Left renal pelvis (tissue), 4 donors: ENCODE results near the gene PCDHB5. TPM values are rescaled to one million over a fixed set of nuclear protein-coding genes. Genes with fewer than 3 reads are reported as not detected.

Source experiments
- polyA plus RNA-seq, 4 donors: library from polyadenylated mRNA; unstranded; fragments of 120-200 nt; gene quantifications; one replicate each; pipeline ENCODE4 v1.2.1, GENCODE V29; 2013; ENCODE audit not compliant: insufficient read length in 4 of 4

Gene PCDHB5
- polyA plus RNA-seq, 4 donors: 5.6 to 10.5 (median 8.0) TPM

Other genes with a start within 250 kb of the PCDHB5 start
- gene PCDHAC1, start 208.9 kb upstream of the PCDHB5 start, polyA plus RNA-seq: under 1 TPM; 0.09 to 0.52 (median 0.11) TPM
- 1 to 10 TPM in 2 of 4 donors, under 1 TPM in 2; 0.62 to 1.6 (median 1.0) TPM for gene PCDHAC2, start 168.7 kb upstream of the PCDHB5 start, polyA plus RNA-seq
- under 1 TPM; 0.04 to 0.15 (median 0.10) TPM for gene PCDHB1, start 83.8 kb upstream of the PCDHB5 start, polyA plus RNA-seq
- 1 to 10 TPM; 3.5 to 7.9 (median 6.0) TPM for gene PCDHB2, start 40.6 kb upstream of the PCDHB5 start, polyA plus RNA-seq
- gene PCDHB3, start 34.7 kb upstream of the PCDHB5 start, polyA plus RNA-seq: 1 to 10 TPM; 3.0 to 4.9 (median 3.5) TPM
- 1 to 10 TPM; 1.3 to 5.8 (median 2.2) TPM for gene PCDHB4, start 13.4 kb upstream of the PCDHB5 start, polyA plus RNA-seq
- gene PCDHB6, start 14.9 kb downstream of the PCDHB5 start, polyA plus RNA-seq: 1 to 10 TPM; 2.5 to 4.5 (median 3.4) TPM
- 1 to 10 TPM; 4.0 to 7.9 (median 5.6) TPM for gene PCDHB7, start 37.4 kb downstream of the PCDHB5 start, polyA plus RNA-seq
- gene PCDHB8, start 42.6 kb downstream of the PCDHB5 start, polyA plus RNA-seq: 1 to 10 TPM; 1.2 to 3.5 (median 2.7) TPM
- gene PCDHB16, start 47.2 kb downstream of the PCDHB5 start, polyA plus RNA-seq: 1 to 10 TPM; 4.9 to 8.4 (median 5.7) TPM
- 1 to 10 TPM; 3.7 to 5.1 (median 4.5) TPM for gene PCDHB9, start 52.0 kb downstream of the PCDHB5 start, polyA plus RNA-seq
- gene PCDHB10, start 57.1 kb downstream of the PCDHB5 start, polyA plus RNA-seq: 10 to 100 TPM in 2 of 4 donors, 1 to 10 TPM in 2; 5.4 to 11.3 (median 8.3) TPM
- gene PCDHB11, start 64.4 kb downstream of the PCDHB5 start, polyA plus RNA-seq: 1 to 10 TPM; 4.9 to 7.0 (median 6.5) TPM
- 1 to 10 TPM; 4.9 to 8.6 (median 5.5) TPM for gene PCDHB12, start 73.5 kb downstream of the PCDHB5 start, polyA plus RNA-seq
- 1 to 10 TPM; 5.5 to 8.1 (median 5.9) TPM for gene PCDHB13, start 78.7 kb downstream of the PCDHB5 start, polyA plus RNA-seq
- 10 to 100 TPM in 3 of 4 donors, 1 to 10 TPM in 1; 9.9 to 13.5 (median 10.6) TPM for gene PCDHB14, start 88.1 kb downstream of the PCDHB5 start, polyA plus RNA-seq
- gene PCDHB15, start 110.2 kb downstream of the PCDHB5 start, polyA plus RNA-seq: 10 to 100 TPM; 14.7 to 17.6 (median 16.6) TPM
- gene SLC25A2, start 168.8 kb downstream of the PCDHB5 start, polyA plus RNA-seq: under 1 TPM in 1 of 4 donors, not detected in 3; 0.17 TPM
- gene TAF7, start 185.6 kb downstream of the PCDHB5 start, polyA plus RNA-seq: 100 to 1,000 TPM; 142 to 184 (median 157) TPM
- 1 to 10 TPM in 1 of 4 donors, under 1 TPM in 3; 0.47 to 1.1 (median 0.84) TPM for gene PCDHGA1, start 195.3 kb downstream of the PCDHB5 start, polyA plus RNA-seq
- 10 to 100 TPM in 1 of 4 donors, 1 to 10 TPM in 3; 5.0 to 12.8 (median 7.0) TPM for gene PCDHGA2, start 203.6 kb downstream of the PCDHB5 start, polyA plus RNA-seq
- 1 to 10 TPM; 2.3 to 6.2 (median 3.8) TPM for gene PCDHGA3, start 208.6 kb downstream of the PCDHB5 start, polyA plus RNA-seq
- 1 to 10 TPM; 1.7 to 2.1 (median 1.9) TPM for gene PCDHGB1, start 214.9 kb downstream of the PCDHB5 start, polyA plus RNA-seq
- gene PCDHGA4, start 219.8 kb downstream of the PCDHB5 start, polyA plus RNA-seq: 1 to 10 TPM; 2.3 to 4.6 (median 2.4) TPM
- gene PCDHGB2, start 224.8 kb downstream of the PCDHB5 start, polyA plus RNA-seq: 1 to 10 TPM; 3.5 to 5.2 (median 3.8) TPM
- gene PCDHGA5, start 229.0 kb downstream of the PCDHB5 start, polyA plus RNA-seq: 1 to 10 TPM; 2.2 to 6.1 (median 2.6) TPM
- gene PCDHGB3, start 235.0 kb downstream of the PCDHB5 start, polyA plus RNA-seq: 1 to 10 TPM; 1.5 to 2.8 (median 2.3) TPM
- 10 to 100 TPM in 1 of 4 donors, 1 to 10 TPM in 3; 4.9 to 11.1 (median 7.1) TPM for gene PCDHGA6, start 238.7 kb downstream of the PCDHB5 start, polyA plus RNA-seq
- gene PCDHGA7, start 247.5 kb downstream of the PCDHB5 start, polyA plus RNA-seq: 1 to 10 TPM; 1.8 to 2.5 (median 2.1) TPM